Coronary artery (tissue), 2 donors: ENCODE results near the gene GJD3.

Source experiments
- DNase-seq: peaks from one replicate; pipeline ENCODE4 v3.0.0-alpha.2; 2017; ENCODE audit warnings: low spot score
- H3K27ac ChIP-seq, 2 donors: fragments of 200-600 bp; sonication (generic); one replicate each; pipeline ENCODE4 v1.5.1; 2016 to 2019
- H3K4me3 ChIP-seq: fragments of 200-600 bp; sonication (generic); 2 replicates; pipeline ENCODE4 v1.5.1; 2016; ENCODE audit warnings: mild to moderate bottlenecking, moderate library complexity
- TF ChIP-seq, protein P1 (sequence below): fragments of 200-600 bp; sonication (generic); IDR thresholded peaks from one replicate; pipeline ENCODE4 v1.5.1; 2019; ENCODE audit warnings: antibody characterized with exemption

Gene GJD3

GRCh38 chr17:40327735-40328385, 36.7 kb downstream of the GJD3 start:
- Histone ChIP-seq H3K4me3 (no peak overlapping the region), H3K27ac (peak overlapping the region; percentile 75 to 85)
- TF ChIP-seq, protein P1, sequence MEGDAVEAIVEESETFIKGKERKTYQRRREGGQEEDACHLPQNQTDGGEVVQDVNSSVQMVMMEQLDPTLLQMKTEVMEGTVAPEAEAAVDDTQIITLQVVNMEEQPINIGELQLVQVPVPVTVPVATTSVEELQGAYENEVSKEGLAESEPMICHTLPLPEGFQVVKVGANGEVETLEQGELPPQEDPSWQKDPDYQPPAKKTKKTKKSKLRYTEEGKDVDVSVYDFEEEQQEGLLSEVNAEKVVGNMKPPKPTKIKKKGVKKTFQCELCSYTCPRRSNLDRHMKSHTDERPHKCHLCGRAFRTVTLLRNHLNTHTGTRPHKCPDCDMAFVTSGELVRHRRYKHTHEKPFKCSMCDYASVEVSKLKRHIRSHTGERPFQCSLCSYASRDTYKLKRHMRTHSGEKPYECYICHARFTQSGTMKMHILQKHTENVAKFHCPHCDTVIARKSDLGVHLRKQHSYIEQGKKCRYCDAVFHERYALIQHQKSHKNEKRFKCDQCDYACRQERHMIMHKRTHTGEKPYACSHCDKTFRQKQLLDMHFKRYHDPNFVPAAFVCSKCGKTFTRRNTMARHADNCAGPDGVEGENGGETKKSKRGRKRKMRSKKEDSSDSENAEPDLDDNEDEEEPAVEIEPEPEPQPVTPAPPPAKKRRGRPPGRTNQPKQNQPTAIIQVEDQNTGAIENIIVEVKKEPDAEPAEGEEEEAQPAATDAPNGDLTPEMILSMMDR: no peak
- DNase-seq: no peak

- TF ChIP-seq, protein P1: no peak
- peak overlapping the region; percentile 46 for H3K4me3 ChIP-seq
- H3K27ac ChIP-seq: peak overlapping the region; percentile 75 to 85
- no peak for DNase-seq
Observed at GRCh38 chr17:40327244-40327729, 37.2 kb downstream of the GJD3 start.

DNA sequence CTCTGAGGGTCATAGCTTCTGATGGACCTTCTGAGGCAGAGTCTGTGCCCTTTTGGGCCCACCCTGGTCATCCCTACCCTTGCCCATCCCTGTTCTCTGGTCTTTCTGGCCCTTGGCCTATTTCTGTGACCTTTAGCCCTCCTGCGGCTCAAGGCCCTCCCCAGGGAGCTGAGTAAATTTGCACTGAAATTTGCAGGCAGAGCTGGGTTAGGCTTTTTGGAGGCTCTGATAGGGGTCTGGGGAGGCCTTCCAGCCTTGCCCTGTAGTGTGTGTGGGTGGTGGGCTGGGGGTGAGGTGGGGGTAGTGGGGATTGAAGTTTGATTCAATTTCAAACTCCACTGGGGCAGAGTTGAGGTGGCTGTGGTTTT, 37.7 kb downstream of the GJD3 start:
- H3K27ac ChIP-seq: peak overlapping the region; percentile 75 to 85
- TF ChIP-seq, protein P1: no peak
- DNase-seq: no peak
- H3K4me3 ChIP-seq: peak overlapping the region; percentile 46

DNA sequence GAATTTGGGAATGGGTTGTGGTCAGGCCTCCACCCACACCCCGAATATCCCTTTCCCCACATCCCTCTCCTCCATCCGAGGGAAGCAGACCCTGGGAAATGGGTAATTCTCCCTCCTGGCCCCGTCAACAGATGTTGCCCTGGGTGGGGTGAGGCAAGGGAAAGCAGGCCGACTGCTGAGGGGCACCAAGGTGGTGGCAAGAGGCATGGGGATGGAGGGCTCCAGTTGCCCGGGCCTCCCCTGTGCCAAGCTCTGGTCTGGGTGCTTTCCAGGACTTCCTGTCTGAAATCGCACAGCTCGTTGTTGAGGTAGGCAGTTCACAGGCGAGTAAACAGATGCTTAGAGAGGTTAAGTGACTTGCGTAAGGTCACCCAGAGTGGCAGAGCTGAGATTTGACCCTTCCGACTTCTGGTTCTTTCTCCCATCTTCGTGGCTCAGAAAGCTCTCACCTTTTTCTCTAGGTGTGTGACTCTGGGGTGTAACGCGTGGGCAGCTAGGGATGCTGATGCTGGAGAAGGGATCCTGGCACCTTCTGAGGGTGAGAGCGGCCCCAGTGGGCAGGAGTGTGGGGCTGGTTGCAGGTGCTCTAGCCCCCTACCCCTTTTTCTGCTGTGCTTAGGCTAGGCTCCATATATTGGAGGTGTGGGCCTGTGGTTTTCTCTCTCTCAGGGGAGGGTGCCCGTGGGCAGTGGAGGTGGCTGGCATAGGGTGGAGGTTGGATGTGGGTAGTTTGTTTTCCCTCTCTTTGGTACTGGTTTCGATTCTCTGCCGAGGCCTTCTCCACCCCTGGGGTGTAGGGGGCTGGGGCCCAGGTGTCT, 38.3 kb downstream of the GJD3 start:
- Histone ChIP-seq H3K27ac (peak overlapping the region; percentile 75 to 85), H3K4me3 (peak overlapping the region; percentile 46)
- TF ChIP-seq, protein P1: no peak
- DNase-seq: no peak

DNA sequence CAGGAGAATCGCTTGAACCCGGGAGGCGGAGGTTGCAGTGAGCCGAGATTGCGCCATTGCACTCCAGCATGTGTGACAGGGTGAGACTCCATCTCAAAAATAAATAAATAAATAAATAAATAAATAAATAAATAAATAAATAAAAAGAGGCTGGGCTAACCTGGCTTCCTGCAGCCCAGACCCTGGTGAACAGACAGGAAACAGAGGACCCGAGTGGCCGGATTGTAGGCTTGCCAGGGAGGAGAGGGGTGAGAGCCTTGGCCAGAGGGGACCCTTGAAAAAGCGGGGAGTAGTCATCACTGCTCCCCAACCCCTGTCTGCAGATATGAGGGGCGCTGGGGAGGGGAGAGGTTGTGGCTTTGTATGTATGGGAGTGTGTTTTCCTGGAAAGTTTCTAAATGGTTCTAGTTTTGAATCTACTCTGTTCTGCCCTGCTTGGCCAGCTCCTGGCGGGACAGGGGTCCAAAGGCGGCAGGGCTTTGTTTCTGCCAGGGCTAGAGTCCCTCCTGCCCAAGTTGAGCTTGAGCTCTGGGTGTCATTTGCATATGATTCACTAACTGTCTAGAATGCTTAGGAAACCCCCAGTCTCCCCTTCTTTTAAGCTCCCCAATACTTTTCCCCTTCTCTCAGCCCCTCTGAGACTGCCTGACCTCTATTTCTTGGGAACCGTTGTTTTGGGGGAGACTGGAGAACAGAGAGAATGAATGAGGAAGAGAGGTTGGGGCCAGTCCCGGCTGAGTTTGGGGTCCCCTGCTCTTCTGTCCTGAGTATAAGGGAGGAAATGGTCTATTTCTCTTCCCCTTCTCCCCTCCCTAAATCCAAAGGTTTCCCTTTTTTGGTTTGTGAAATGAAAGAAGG, 39.2 kb downstream of the GJD3 start:
- DNase-seq: no peak
- no peak overlapping the region for H3K4me3 ChIP-seq
- TF ChIP-seq, protein P1: no peak
- H3K27ac ChIP-seq: peak overlapping the region; percentile 75 to 92

- TF ChIP-seq, protein P1: no peak
- peak overlapping the region; percentile 75 to 92 for H3K27ac ChIP-seq
- no peak for DNase-seq
- H3K4me3 ChIP-seq: peak overlapping the region; percentile 83
Observed at GRCh38 chr17:40323391-40324381, 40.9 kb downstream of the GJD3 start.
